HL-60 (cell line): ENCODE data around the gene RNF25.

Experiments
- CTCF ChIP-seq: IDR thresholded peaks from one replicate; pipeline ENCODE4 v1.5.1; 2011; ENCODE audit warnings: low read length, control low read depth, inconsistent platforms; ENCODE audit not compliant: insufficient read depth
- POLR2AphosphoS5 ChIP-seq: IDR thresholded peaks from 2 replicates; pipeline ENCODE4 v1.6.1; 2012; ENCODE audit warnings: low read depth

GRCh38 chr2:218664653-218665052 lies 7.1 kb downstream of the RNF25 start:
- TF ChIP-seq POLR2AphosphoS5 = no peak
- no peak for TF ChIP-seq CTCF
